H1 (cell line): ENCODE measurements around the gene SLC6A6. TPM values are rescaled to one million over a fixed set of nuclear protein-coding genes. Genes with fewer than 3 reads are reported as not detected.

ENCODE experiments used
- CTCF ChIA-PET: fragments of 300-600 bp; sonication (Branson Sonifier 250); formaldehyde crosslinking; loops from one replicate; lab custom pipeline; 2021; ENCODE audit not compliant: partially characterized antibody; lab: Charles Lee
- POLR2A ChIA-PET: fragments of 300-600 bp; sonication (Branson Sonifier 250); formaldehyde crosslinking; loops from one replicate; lab custom pipeline; 2021; ENCODE audit warnings: inconsistent platforms; ENCODE audit not compliant: partially characterized antibody; lab: Charles Lee
- DNase-seq, 2 experiments: peaks; one replicate each; pipeline versions ENCODE4 v3.0.0 to v3.0.0-alpha.2; 2010 to 2022; ENCODE audit warnings: low spot score in 2 of 2, low read depth in 1 of 2, mixed read lengths in 1 of 2
- FAIRE-seq: peaks from 2 replicates; lab custom pipeline; 2011; peaks lifted over from hg19 to GRCh38; lab: Jason Lieb, UNC
- H2AFZ ChIP-seq: 2 replicates; pipeline ENCODE4 v1.8.1; 2012; ENCODE audit warnings: low read length, inconsistent platforms
- H2AK5ac ChIP-seq: 2 replicates; pipeline ENCODE4 v1.6.1; 2013; ENCODE audit warnings: low read depth, low read length
- H2BK120ac ChIP-seq: replicated peaks from 2 replicates; pipeline ENCODE3; 2013; ENCODE audit warnings: low read depth, low read length, inconsistent platforms
- H2BK12ac ChIP-seq: 2 replicates; pipeline ENCODE4 v1.6.1; 2013; ENCODE audit warnings: low read depth, low read length
- H2BK15ac ChIP-seq: 2 replicates; pipeline ENCODE4 v1.6.1; 2013; ENCODE audit warnings: low read length
- H2BK20ac ChIP-seq: 2 replicates; pipeline ENCODE4 v1.6.1; 2013; ENCODE audit warnings: low read length
- H2BK5ac ChIP-seq: 2 replicates; pipeline ENCODE4 v1.6.1; 2013; ENCODE audit warnings: low read depth, low read length
- H3K14ac ChIP-seq: 2 replicates; pipeline ENCODE4 v1.6.1; 2013; ENCODE audit warnings: inconsistent platforms; ENCODE audit not compliant: insufficient read length
- H3K18ac ChIP-seq: 2 replicates; pipeline ENCODE4 v1.6.1; 2013; ENCODE audit warnings: low read length; ENCODE audit errors: extremely low read depth
- H3K23ac ChIP-seq: 2 replicates; pipeline ENCODE4 v1.6.1; 2013; ENCODE audit warnings: inconsistent platforms; ENCODE audit not compliant: insufficient read length
- H3K23me2 ChIP-seq: 2 replicates; pipeline ENCODE4 v1.6.1; 2013; ENCODE audit warnings: low read depth, low read length
- H3K27ac ChIP-seq: 2 replicates; pipeline ENCODE4 v1.6.1; 2011; ENCODE audit warnings: low read depth, low read length, inconsistent platforms
- H3K27me3 ChIP-seq, 4 experiments: replicated peaks in 1 of 4; 1 replicate in 1 of 4; 2 replicates in 3 of 4; pipeline versions ENCODE4 v1.6.1 to v1.8.1; 2011 to 2013; ENCODE audit warnings: low read length in 3 of 4, mild to moderate bottlenecking in 3 of 4, inconsistent platforms in 2 of 4, mixed read lengths in 2 of 4, moderate library complexity in 1 of 4; ENCODE audit not compliant: control insufficient read depth in 3 of 4, insufficient read depth in 3 of 4; ENCODE audit errors: extremely low read depth in 1 of 4
- H3K36me3 ChIP-seq, 4 experiments: 2 replicates each; pipeline versions ENCODE4 v1.6.1 to v1.8.1; 2011 to 2013; ENCODE audit warnings: mild to moderate bottlenecking in 4 of 4, low read length in 3 of 4, moderate library complexity in 2 of 4, control low read depth in 1 of 4, inconsistent platforms in 1 of 4; ENCODE audit not compliant: insufficient read depth in 4 of 4, control insufficient read depth in 2 of 4
- H3K4ac ChIP-seq: replicated peaks from 2 replicates; pipeline ENCODE3; 2013; ENCODE audit warnings: low read length, low read depth, mixed read lengths, inconsistent platforms; ENCODE audit not compliant: insufficient read length
- H3K4me1 ChIP-seq, 4 experiments: replicated peaks in 1 of 4; 1 replicate in 1 of 4; 2 replicates in 3 of 4; pipeline versions ENCODE4 v1.6.1 to v1.8.1; 2011 to 2013; ENCODE audit warnings: low read length in 3 of 4, inconsistent platforms in 2 of 4, mixed read lengths in 1 of 4; ENCODE audit not compliant: insufficient read depth in 4 of 4, control insufficient read depth in 3 of 4
- H3K4me2 ChIP-seq, 2 experiments: 2 replicates each; pipeline versions ENCODE4 v1.6.1 to v1.8.1; 2011 to 2013; ENCODE audit warnings: low read depth in 2 of 2, low read length in 2 of 2, control low read depth in 1 of 2, inconsistent platforms in 1 of 2, mild to moderate bottlenecking in 1 of 2; ENCODE audit not compliant: insufficient read depth in 1 of 2
- H3K4me3 ChIP-seq, 4 experiments: fragments of 200-600, 300-600 bp in 1 of 4; sonication (generic), shearing (Covaris generic), sonication (Bioruptor Twin) in 1 of 4; 2 replicates each; pipeline versions ENCODE4 v1.5.1 to v1.8.1; 2011 to 2016; ENCODE audit warnings: low read length in 4 of 4, low read depth in 3 of 4, control low read depth in 2 of 4, inconsistent platforms in 2 of 4, mild to moderate bottlenecking in 2 of 4, mixed read lengths in 1 of 4, moderate library complexity in 1 of 4; ENCODE audit not compliant: insufficient read depth in 2 of 4; ENCODE audit errors: extremely low read depth in 1 of 4
- H3K56ac ChIP-seq: replicated peaks from 2 replicates; pipeline ENCODE3; 2013; ENCODE audit warnings: low read depth, mild to moderate bottlenecking, mixed read lengths, low read length, inconsistent platforms; ENCODE audit not compliant: insufficient read length
- H3K79me1 ChIP-seq: 2 replicates; pipeline ENCODE4 v1.6.1; 2013; ENCODE audit warnings: low read depth, low read length, control low read depth
- H3K79me2 ChIP-seq, 2 experiments: 2 replicates each; pipeline versions ENCODE4 v1.6.1 to v1.8.1; 2012 to 2013; ENCODE audit warnings: low read length in 2 of 2, mild to moderate bottlenecking in 2 of 2, inconsistent platforms in 1 of 2; ENCODE audit not compliant: insufficient read depth in 2 of 2, control insufficient read depth in 1 of 2
- H3K9ac ChIP-seq, 4 experiments: replicated peaks in 1 of 4; 1 replicate in 1 of 4; 2 replicates in 3 of 4; pipeline versions ENCODE4 v1.6.1 to v1.8.1; 2011 to 2013; ENCODE audit warnings: low read depth in 3 of 4, low read length in 3 of 4, control low read depth in 2 of 4, mild to moderate bottlenecking in 2 of 4, moderate library complexity in 2 of 4, inconsistent platforms in 1 of 4; ENCODE audit errors: extremely low read depth in 1 of 4
- H3K9me3 ChIP-seq, 2 experiments: 2 replicates each; pipeline versions ENCODE4 v1.6.1 to v1.8.1; 2012 to 2013; ENCODE audit warnings: mild to moderate bottlenecking in 2 of 2, moderate library complexity in 2 of 2, control low read depth in 1 of 2, inconsistent platforms in 1 of 2, low read depth in 1 of 2, low read length in 1 of 2, mixed read lengths in 1 of 2; ENCODE audit not compliant: insufficient read depth in 2 of 2
- H4K20me1 ChIP-seq, 2 experiments: replicated peaks in 1 of 2; 2 replicates each; pipeline versions ENCODE3 to v1.8.1; 2011 to 2013; ENCODE audit warnings: inconsistent platforms in 2 of 2, low read length in 2 of 2, mild to moderate bottlenecking in 1 of 2; ENCODE audit not compliant: insufficient read depth in 2 of 2, control insufficient read depth in 1 of 2
- H4K5ac ChIP-seq: 2 replicates; pipeline ENCODE4 v1.6.1; 2013; ENCODE audit warnings: low read length, low read depth, mixed read lengths, inconsistent platforms; ENCODE audit not compliant: insufficient read length
- H4K8ac ChIP-seq: 2 replicates; pipeline ENCODE4 v1.8.0; 2013; ENCODE audit warnings: mild to moderate bottlenecking, moderate library complexity, low read length, inconsistent platforms; ENCODE audit not compliant: insufficient read depth; ENCODE audit errors: extremely low read depth
- H4K91ac ChIP-seq: replicated peaks from 2 replicates; pipeline ENCODE3; 2013; ENCODE audit warnings: low read length, mixed read lengths, inconsistent platforms; ENCODE audit not compliant: insufficient read length
- KDM1A ChIP-seq: fragments of 200-600, 300-600 bp; sonication (generic); IDR thresholded peaks from 2 replicates; pipeline ENCODE4 v1.7.1; 2016; ENCODE audit warnings: mild to moderate bottlenecking, low read length, borderline replicate concordance
- KDM4A ChIP-seq: IDR thresholded peaks from one replicate; pipeline ENCODE4 v1.7.1; 2012; ENCODE audit warnings: low read depth, mild to moderate bottlenecking, moderate library complexity, low read length, inconsistent platforms; ENCODE audit not compliant: severe bottlenecking
- POLR2A ChIP-seq, 2 experiments: IDR thresholded peaks; 1 replicate in 1 of 2; 2 replicates in 1 of 2; pipeline ENCODE4 v1.6.1; 2011; ENCODE audit warnings: low read depth in 2 of 2, low read length in 2 of 2, mild to moderate bottlenecking in 2 of 2; ENCODE audit errors: control extremely low read depth in 1 of 2
- POU5F1 ChIP-seq: IDR thresholded peaks from 2 replicates; pipeline ENCODE4 v1.6.1; 2011; ENCODE audit warnings: low read depth, mild to moderate bottlenecking, low read length, moderate library complexity
- TBP ChIP-seq: IDR thresholded peaks from 2 replicates; pipeline ENCODE4 v1.6.1; 2011; ENCODE audit warnings: low read depth, low read length, improper control_type of control experiment
- WGBS, 2 experiments: shearing (Covaris generic) in 1 of 2; methylation state at CpG; one replicate each; pipeline versions ENCODE4 v1.1.6 to v1.1.7; 2013 to 2015; ENCODE audit warnings: low lambda C conversion rate in 2 of 2, mixed read lengths in 2 of 2, inconsistent platforms in 1 of 2, low coverage in 1 of 2, missing lambda C conversion rate in 1 of 2; ENCODE audit not compliant: insufficient replicate concordance in 2 of 2, insufficient coverage in 1 of 2, insufficient read length in 1 of 2; ENCODE audit errors: extremely low coverage in 1 of 2, missing lambda C conversion rate in 1 of 2; 5-methylcytosine and 5-hydroxymethylcytosine counted together
- polyA plus RNA-seq, 7 experiments: library from polyadenylated mRNA; depleted of rRNA in 3 of 7; stranded (reverse) in 5 of 7; unstranded in 2 of 7; fragments of >200 nt in 5 of 7; fragments of 200-250 nt in 2 of 7; gene quantifications; 1 replicate in 5 of 7; 2 replicates in 1 of 7; 4 replicates in 1 of 7; pipeline versions ENCODE4 v1.2.1 to v1.2.3, GENCODE V29; 2011 to 2013; ENCODE audit warnings: missing spikeins in 2 of 7, mixed read lengths in 2 of 7
- total RNA-seq: library from RNA; stranded (reverse); fragmentation: NEBNext Ultra II Directional; extraction: Animal tissue kit (Norgen Biotek cat#: 25700); gene quantifications from 2 replicates; pipeline ENCODE4 v1.2.1, GENCODE V29; 2021

The SLC6A6 gene
- total and polyA plus RNA-seq, 2 of the 8 experiments (the other 6 are each of a cell fraction or from before 2014, with no cell fraction given): 66.2 to 144 TPM

DNA sequence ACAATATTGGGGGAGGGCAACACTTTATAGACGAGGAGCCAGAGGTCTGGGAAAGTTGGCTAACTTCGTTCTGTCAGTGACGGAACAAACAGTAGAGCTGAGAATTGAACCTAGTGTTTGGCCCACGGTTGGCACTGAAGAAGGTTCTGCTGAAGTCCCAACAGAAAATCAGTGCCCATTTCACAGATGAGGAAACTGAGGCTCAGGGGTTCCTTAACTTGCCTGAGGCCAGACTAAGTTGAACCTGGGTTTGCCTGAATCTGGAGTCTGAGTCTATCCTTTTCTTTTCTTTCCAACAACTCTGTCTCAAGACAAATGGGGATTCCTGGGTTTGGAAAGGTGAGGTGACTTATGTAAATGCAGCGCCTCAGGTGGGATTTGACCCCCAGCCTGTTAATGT is 55.1 kb downstream of the SLC6A6 start:
- Histone ChIP-seq H2AFZ (no peak overlapping the region), H3K14ac (no peak overlapping the region), H3K18ac (no peak overlapping the region), H3K27ac (no peak overlapping the region), H3K23me2 (no peaks in the 10 kb centered on the region), H4K8ac (no peak overlapping the region), H4K5ac (no peak overlapping the region), H3K79me2 (no peaks in the 10 kb centered on the region), H2AK5ac (no peak overlapping the region), H2BK5ac (no peak overlapping the region; the same call in 1 of the 2 replicates), H3K4me3 (no peak overlapping the region), H4K20me1 (peaks cover 6 to 15% of the 10 kb centered on the region in 2 experiments), H3K9ac (no peak overlapping the region), H2BK15ac (no peak overlapping the region), H3K56ac (no peak overlapping the region), H3K4me1 (peaks cover 2 to 3% (median 2%) of the 10 kb centered on the region in 4 experiments; a peak in 5 of 7 replicates), H4K91ac (no peak overlapping the region), H3K9me3 (no peaks in the 10 kb centered on the region), H2BK20ac (no peak overlapping the region), H3K36me3 (peaks cover 17 to 57% (median 34%) of the 10 kb centered on the region in 4 experiments), H3K23ac (no peak overlapping the region), H2BK120ac (no peak overlapping the region), H3K79me1 (peaks cover 3% of the 10 kb centered on the region; the same call in 1 of the 2 replicates), H3K4ac (no peak overlapping the region), H2BK12ac (no peak overlapping the region), H3K27me3 (no peaks in the 10 kb centered on the region; a peak in 1 of 7 replicates), H3K4me2 (0 out of 4 replicates have a peak overlapping the region, but pooled peaks of 1 of the 2 experiments have one; percentile 27)
- ChIA-PET POLR2A (interaction anchor here (1.1 to 4.7 kb wide), 4 partner anchors 24 to 62 kb away, joined by 3 to 25 read pairs (median 4); partner anchors contain the start of gene SLC6A6), CTCF (interaction anchor here (0.9 to 5.3 kb wide), 9 partner anchors 10 to 254 kb away, joined by 3 to 29 read pairs (median 4); no protein-coding TSS in a partner anchor)
- TF ChIP-seq KDM4A (no peak), POLR2A (IDR thresholded peaks at IDR 0.05; ENCODE audit: control extremely low read depth in 1 of 2, low read depth in 2 of 2, low read length in 2 of 2) (peak in 1 of 2 experiments; percentile 8; a peak in 1 of 3 replicates), KDM1A (0 out of 2 replicates have a peak, but pooled peaks have one; percentile 85), TBP (no peak), POU5F1 (no peak)
- DNase-seq (no peak), FAIRE-seq (no peak)
- 85% methylated on average over 5 of the region's 5 CpGs; no CpG with 5 or more reads in 1 of the 2 experiments for WGBS, 2 experiments
